HG02973 (cell line): Measurements from ENCODE around the gene CENATAC.
"Not testable (repeated sequence)": the region's sequence is repeated elsewhere in the genome, so short reads cannot be mapped to it uniquely, and the experiment has no call there.

Experiments
- ATAC-seq: cut with Tn5 transposase; IDR thresholded peaks from one replicate; pipeline ENCODE4 v1.9.1; 2021; ENCODE audit warnings: moderate library complexity; ENCODE audit not compliant: unreplicated experiment

The CENATAC gene

GRCh38 chr11:119051440-119052162 lies 53.7 kb downstream of the CENATAC start:
- ATAC-seq: no peak

GRCh38 chr11:119052163-119052814 lies 54.4 kb downstream of the CENATAC start:
- no peak for ATAC-seq

GRCh38 chr11:119054418-119054817 lies 56.5 kb downstream of the CENATAC start:
- no peak for ATAC-seq

GRCh38 chr11:119055901-119056300 lies 58.0 kb downstream of the CENATAC start:
- no peak for ATAC-seq

GRCh38 chr11:119056421-119056999 lies 58.6 kb downstream of the CENATAC start:
- no peak for ATAC-seq

GRCh38 chr11:119057000-119057769 lies 59.2 kb downstream of the CENATAC start, which contains the start of gene HYOU1:
TSS of gene HYOU1 (minus strand) at chr11:119057205. CDS start at chr11:119056160, 1,045 bp downstream.
- ATAC-seq: peak; percentile 85

GRCh38 chr11:119059128-119059527 lies 61.2 kb downstream of the CENATAC start:
- not testable (repeated sequence) for ATAC-seq

- ATAC-seq: no peak
Measured at GRCh38 chr11:119061256-119061655, 63.3 kb downstream of the CENATAC start.

GRCh38 chr11:119062779-119063178 lies 64.8 kb downstream of the CENATAC start:
- no peak for ATAC-seq

- no peak for ATAC-seq
Measured at GRCh38 chr11:119065369-119065768, 67.4 kb downstream of the CENATAC start.
